Right lobe of liver (tissue), 6 donors: ENCODE data around the gene MAFF. TPM values are rescaled to one million over a fixed set of nuclear protein-coding genes. Genes with fewer than 3 reads are reported as not detected.

ENCODE experiments used
- ATAC-seq, 4 donors: fragments of 200-7000 bp; cut with Tn5 transposase; one replicate each; pipeline ENCODE4 v1.9.1; 2020; ENCODE audit warnings: mild to moderate bottlenecking in 4 of 4, moderate library complexity in 4 of 4
- DNase-seq, 3 donors: peaks; one replicate each; pipeline ENCODE4 v3.0.0-alpha.2; 2020
- H3K27ac ChIP-seq, 3 donors: fragments of 200-600 bp; one replicate each; pipeline ENCODE4 v1.8.0; 2022
- H3K27me3 ChIP-seq, 2 donors: fragments of 200-600 bp; one replicate each; pipeline ENCODE4 v1.8.0; 2022
- H3K36me3 ChIP-seq, 4 donors: fragments of 200-600 bp; sonication (generic) in 1 of 4; one replicate each; pipeline versions ENCODE4 v1.5.1 to v1.8.0; 2017 to 2022; ENCODE audit warnings: control low read depth in 1 of 4
- H3K4me1 ChIP-seq, 4 donors: fragments of 200-600 bp; sonication (generic) in 1 of 4; one replicate each; pipeline versions ENCODE4 v1.5.1 to v1.8.0; 2017 to 2022; ENCODE audit warnings: control low read depth in 1 of 4
- H3K4me3 ChIP-seq, 3 donors: fragments of 200-600 bp; one replicate each; pipeline ENCODE4 v1.8.0; 2022
- H3K9me3 ChIP-seq, 4 donors: fragments of 200-600 bp; sonication (generic) in 1 of 4; one replicate each; pipeline versions ENCODE4 v1.5.1 to v1.8.0; 2017 to 2022; ENCODE audit warnings: control low read depth in 1 of 4
- POLR2A ChIP-seq: fragments of 450-650 bp; IDR thresholded peaks from one replicate; pipeline ENCODE4 v1.6.1; 2017; ENCODE audit warnings: antibody characterized with exemption, mild to moderate bottlenecking
- WGBS: methylation state at CpG from one replicate; pipeline ENCODE4 v1.1.6; 2018; ENCODE audit warnings: low coverage, low lambda C conversion rate; ENCODE audit not compliant: insufficient coverage; ENCODE audit errors: missing lambda C conversion rate; 5-methylcytosine and 5-hydroxymethylcytosine counted together
- intact Hi-C, 2 donors: fragments of 100-400 bp; cut with DNase I; formaldehyde crosslinking; loops; one replicate each; pipeline versions ENCODE4 v1.11.2 to v1.14.1; 2022
- total RNA-seq, 6 experiments: library from RNA; depleted of rRNA in 2 of 6; stranded (reverse); fragments of >200 nt in 2 of 6; fragmentation: NEBNext Ultra II Directional in 3 of 6; extraction: Animal tissue kit (Norgen Biotek cat#: 25700) in 3 of 6; gene quantifications; one replicate each; pipeline versions ENCODE4 v1.1.0 to v1.2.4, GENCODE V29; 2016 to 2023
- TF ChIP-seq, protein P1 (sequence below), 4 donors: fragments of 200-600 bp in 3 of 4; fragments of 450-650 bp in 1 of 4; IDR thresholded peaks; one replicate each; pipeline versions ENCODE4 v1.5.1 to v1.8.0; 2016 to 2022; ENCODE audit warnings: antibody characterized with exemption in 4 of 4, mild to moderate bottlenecking in 2 of 4
- donor health status: DM: no; HTN: yes; CAD: no.
- donor health status: DM: no; HTN: no; CAD: no.
- donor health status: DM: no; HTN: no; CAD: no.
- donor health status: DM: no; HTN: yes; CAD: no.
- donor health status: DM: no; HTN: yes; CAD: no.

MAFF gene
- total RNA-seq, 6 experiments from 2014 or later, result 2.6 to 30.6 (median 11.0) TPM

DNA sequence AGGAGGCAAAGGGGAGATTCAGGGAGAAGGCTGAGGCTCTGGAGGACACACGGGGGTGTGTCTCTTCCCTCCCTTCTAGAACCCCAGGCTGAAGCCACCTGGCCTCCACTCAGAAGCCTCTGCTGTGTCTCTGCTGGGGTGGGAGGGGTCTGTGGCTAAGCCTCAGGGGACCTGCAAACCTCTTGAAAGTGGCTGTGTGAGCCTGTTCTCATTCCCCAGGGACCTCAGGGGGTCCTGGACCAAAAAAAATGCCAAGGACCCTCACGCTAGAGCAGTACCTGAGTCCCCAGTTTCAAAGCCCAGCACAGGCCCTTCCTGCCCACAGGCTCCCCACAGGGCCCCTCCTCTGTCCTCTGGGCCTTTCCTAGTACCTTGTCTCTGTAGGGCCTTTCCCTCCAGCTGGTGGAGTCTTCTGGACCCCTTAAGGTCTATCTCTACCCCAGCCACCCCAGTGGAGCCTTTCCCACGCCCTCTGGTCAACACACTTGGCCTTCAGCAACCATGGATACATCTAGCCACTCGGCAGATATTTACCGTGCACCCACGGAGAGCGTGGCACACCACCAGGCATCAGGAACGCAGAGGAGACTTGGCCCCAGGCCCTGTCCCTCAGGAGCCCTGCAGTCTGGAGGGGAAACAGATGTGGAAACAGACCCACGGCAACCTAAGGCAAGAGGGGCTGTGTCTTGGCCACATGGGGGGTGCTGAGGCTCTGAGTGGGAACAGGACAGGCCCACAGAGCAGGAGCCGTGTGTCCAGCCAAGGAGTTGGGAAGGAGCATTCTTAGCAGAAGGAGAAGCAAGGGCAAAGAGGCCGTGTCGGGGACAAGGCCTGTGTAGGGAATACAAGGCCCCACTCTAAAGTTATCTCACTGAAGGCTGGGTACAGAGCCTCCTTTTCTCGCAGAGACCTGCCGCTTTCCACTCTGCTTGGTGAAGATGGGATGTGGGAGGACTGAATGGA, 38.6 kb upstream of the MAFF start:
- no peak overlapping the region for H3K4me3 ChIP-seq
- H3K27ac ChIP-seq, result peak overlapping the region; percentile 71 to 89 (median 72)
- peaks cover 0 to 39% (median 18%) of the 10 kb centered on the region in 4 donors for H3K4me1 ChIP-seq
- H3K27me3 ChIP-seq, result no peaks in the 10 kb centered on the region
- peak in 1 of 3 donors; percentile 51 for DNase-seq
- 36% methylated on average over 8 of the region's 14 CpGs for WGBS
- intact Hi-C loops, result loop anchor here in 1 of 2 donors (10.0 kb wide), 1 partner anchor 62 kb away; no protein-coding TSS in a partner anchor
- TF ChIP-seq, protein P1, sequence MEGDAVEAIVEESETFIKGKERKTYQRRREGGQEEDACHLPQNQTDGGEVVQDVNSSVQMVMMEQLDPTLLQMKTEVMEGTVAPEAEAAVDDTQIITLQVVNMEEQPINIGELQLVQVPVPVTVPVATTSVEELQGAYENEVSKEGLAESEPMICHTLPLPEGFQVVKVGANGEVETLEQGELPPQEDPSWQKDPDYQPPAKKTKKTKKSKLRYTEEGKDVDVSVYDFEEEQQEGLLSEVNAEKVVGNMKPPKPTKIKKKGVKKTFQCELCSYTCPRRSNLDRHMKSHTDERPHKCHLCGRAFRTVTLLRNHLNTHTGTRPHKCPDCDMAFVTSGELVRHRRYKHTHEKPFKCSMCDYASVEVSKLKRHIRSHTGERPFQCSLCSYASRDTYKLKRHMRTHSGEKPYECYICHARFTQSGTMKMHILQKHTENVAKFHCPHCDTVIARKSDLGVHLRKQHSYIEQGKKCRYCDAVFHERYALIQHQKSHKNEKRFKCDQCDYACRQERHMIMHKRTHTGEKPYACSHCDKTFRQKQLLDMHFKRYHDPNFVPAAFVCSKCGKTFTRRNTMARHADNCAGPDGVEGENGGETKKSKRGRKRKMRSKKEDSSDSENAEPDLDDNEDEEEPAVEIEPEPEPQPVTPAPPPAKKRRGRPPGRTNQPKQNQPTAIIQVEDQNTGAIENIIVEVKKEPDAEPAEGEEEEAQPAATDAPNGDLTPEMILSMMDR (IDR thresholded peaks at IDR 0.05), result no peak
- no peak for TF ChIP-seq POLR2A
- no peaks in the 10 kb centered on the region for H3K36me3 ChIP-seq
- no peaks in the 10 kb centered on the region for H3K9me3 ChIP-seq
- ATAC-seq, result peak; percentile 4 to 19 (median 6)

DNA sequence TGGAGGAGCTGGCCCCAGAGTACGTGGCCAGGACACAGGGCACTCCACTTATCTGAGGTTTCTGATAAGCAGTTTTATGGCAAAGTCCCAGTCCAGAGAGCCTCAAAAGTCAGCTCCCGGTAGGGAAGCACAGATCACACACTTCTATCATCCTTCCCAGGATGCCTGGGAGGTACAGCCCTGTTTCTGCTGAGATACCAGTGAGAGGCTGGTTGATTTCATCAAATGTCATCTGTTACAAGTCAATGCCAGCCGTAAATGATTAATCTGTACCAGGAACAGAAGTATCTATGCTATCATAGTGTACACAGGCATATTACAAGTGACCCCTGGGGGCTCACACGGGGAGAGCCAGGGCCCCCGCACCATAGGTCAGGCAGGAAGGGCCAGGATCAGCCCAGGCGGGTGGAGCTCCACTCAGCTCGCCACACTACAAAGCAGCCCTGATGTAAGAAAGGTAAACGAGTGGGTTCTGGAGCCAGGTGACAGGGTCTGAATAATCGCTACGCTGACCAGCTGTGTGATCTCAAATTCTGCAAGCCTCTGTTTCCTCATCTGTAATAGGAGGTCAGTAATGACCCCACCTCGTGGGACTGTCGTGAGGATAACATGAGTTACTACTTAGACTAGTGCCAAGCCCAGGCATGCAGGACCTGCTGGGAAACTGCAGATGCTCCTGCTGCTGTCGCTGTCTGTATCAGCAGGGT, 37.8 kb upstream of the MAFF start:
- Histone ChIP-seq H3K27me3 (no peaks in the 10 kb centered on the region), H3K4me3 (no peak overlapping the region), H3K4me1 (peaks cover 0 to 39% (median 20%) of the 10 kb centered on the region in 4 donors), H3K27ac (peak overlapping the region; percentile 71 to 89 (median 72)), H3K36me3 (no peaks in the 10 kb centered on the region), H3K9me3 (no peaks in the 10 kb centered on the region)
- ATAC-seq (peak; percentile 81 to 86 (median 82)), DNase-seq (peak; percentile 82 to 85 (median 84))
- TF ChIP-seq, protein P1 (IDR thresholded peaks at IDR 0.05), result no peak
- TF ChIP-seq POLR2A, result no peak
- intact Hi-C loops, result loop anchor here in 1 of 2 donors (10.0 kb wide), 1 partner anchor 61 kb away; no protein-coding TSS in a partner anchor
- whole genome bisulfite sequencing, result 33% methylated on average over 3 of the region's 13 CpGs

DNA sequence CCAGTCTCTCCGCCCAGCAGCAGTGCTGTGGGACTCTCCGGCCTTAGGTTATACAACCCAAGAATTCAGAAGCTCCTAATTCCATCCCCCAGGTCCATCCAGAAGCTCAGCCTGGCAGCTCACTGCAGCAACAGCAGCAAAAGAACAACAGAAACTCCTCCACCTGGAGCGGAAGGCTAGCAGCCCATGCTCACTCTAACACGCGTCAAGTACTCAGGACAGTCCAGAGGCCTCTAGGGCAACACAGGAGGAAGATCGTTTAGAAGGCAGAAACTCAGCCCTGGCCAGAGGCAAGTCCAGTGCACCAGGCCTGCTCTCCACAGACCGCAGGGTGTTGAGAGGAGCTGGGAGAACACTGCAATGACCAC, 37.3 kb upstream of the MAFF start:
- DNase-seq (no peak), ATAC-seq (peak; percentile 4 to 44 (median 30))
- Histone ChIP-seq H3K4me1 (peaks cover 0 to 39% (median 20%) of the 10 kb centered on the region in 4 donors), H3K27ac (peak overlapping the region; percentile 71 to 89 (median 72)), H3K9me3 (no peaks in the 10 kb centered on the region), H3K36me3 (no peaks in the 10 kb centered on the region), H3K4me3 (no peak overlapping the region), H3K27me3 (no peaks in the 10 kb centered on the region)
- intact Hi-C loops, result loop anchor here in 1 of 2 donors (10.0 kb wide), 1 partner anchor 60 kb away; no protein-coding TSS in a partner anchor
- TF ChIP-seq, protein P1 (IDR thresholded peaks at IDR 0.05), result no peak
- no peak for TF ChIP-seq POLR2A
- 23% methylated on average over 4 of the region's 7 CpGs for WGBS

DNA sequence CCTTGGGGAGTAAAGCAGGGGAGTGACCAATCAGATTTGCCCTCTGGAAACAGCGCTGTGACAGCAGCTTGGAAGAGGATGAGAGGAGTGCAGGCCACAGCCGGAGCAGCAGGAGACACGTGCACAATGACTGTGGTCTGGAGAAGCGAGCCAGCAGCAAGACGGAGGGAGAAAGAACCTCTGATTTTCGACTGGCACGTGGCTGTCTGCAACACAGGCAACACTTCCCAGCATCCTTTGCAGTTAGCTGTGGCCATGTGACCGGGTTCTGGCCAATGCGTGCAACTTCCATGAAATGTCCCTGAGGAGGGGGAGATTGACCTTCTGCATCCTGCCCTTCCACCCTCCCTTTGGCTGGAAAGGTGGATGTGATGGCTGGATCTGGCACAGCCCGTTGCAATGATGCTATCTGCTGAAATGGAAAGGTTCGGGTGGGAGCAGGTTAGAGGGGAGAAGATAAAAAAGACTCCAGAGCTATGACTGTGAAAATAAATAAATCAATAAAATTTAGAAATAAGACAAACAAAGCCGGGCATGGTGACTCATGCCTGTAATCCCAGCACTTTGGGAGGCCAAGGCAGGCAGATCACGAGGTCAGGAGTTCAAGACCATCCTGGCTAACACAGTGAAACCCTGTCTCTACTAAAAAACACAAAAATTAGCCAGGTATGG, 35.7 kb upstream of the MAFF start:
- H3K9me3 ChIP-seq, result no peaks in the 10 kb centered on the region
- H3K27me3 ChIP-seq, result no peaks in the 10 kb centered on the region
- ATAC-seq (peak in 2 of 4 donors; percentile 38 to 44), DNase-seq (peak in 2 of 3 donors; percentile 57 to 79)
- WGBS, result 58% methylated on average over 9 of the region's 13 CpGs
- H3K4me3 ChIP-seq, result no peak overlapping the region
- H3K4me1 ChIP-seq, result peaks cover 0 to 39% (median 20%) of the 10 kb centered on the region in 4 donors
- no peaks in the 10 kb centered on the region for H3K36me3 ChIP-seq
- intact Hi-C loops, result loop anchor here in 1 of 2 donors (10.0 kb wide), 1 partner anchor 59 kb away; no protein-coding TSS in a partner anchor
- peak overlapping the region in 2 of 3 donors; percentile 71 to 72 for H3K27ac ChIP-seq
- TF ChIP-seq POLR2A, result no peak
- TF ChIP-seq, protein P1 (IDR thresholded peaks at IDR 0.05), result no peak
